Measurements from ENCODE around the gene RET.

DNA sequence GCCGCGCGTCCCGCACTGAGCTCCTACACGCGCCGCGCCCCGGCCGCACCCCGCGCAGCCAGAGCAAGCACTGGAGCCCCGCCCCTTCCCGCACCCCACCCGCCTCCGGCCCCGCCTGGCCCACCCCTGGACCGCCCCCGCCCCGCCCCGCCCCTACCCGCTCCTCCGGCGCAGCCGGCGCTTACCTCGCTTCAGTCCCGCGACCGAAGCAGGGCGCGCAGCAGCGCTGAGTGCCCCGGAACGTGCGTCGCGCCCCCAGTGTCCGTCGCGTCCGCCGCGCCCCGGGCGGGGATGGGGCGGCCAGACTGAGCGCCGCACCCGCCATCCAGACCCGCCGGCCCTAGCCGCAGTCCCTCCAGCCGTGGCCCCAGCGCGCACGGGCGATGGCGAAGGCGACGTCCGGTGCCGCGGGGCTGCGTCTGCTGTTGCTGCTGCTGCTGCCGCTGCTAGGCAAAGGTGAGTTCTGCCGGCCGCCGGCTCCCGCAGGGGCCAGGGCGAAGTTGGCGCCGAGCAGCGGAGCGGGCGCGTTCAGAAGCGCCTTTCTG, at the start of gene RET:
- no peak for TF ChIP-seq POLR2A (IDR thresholded peaks at IDR 0.05)
- TF ChIP-seq, protein P1, sequence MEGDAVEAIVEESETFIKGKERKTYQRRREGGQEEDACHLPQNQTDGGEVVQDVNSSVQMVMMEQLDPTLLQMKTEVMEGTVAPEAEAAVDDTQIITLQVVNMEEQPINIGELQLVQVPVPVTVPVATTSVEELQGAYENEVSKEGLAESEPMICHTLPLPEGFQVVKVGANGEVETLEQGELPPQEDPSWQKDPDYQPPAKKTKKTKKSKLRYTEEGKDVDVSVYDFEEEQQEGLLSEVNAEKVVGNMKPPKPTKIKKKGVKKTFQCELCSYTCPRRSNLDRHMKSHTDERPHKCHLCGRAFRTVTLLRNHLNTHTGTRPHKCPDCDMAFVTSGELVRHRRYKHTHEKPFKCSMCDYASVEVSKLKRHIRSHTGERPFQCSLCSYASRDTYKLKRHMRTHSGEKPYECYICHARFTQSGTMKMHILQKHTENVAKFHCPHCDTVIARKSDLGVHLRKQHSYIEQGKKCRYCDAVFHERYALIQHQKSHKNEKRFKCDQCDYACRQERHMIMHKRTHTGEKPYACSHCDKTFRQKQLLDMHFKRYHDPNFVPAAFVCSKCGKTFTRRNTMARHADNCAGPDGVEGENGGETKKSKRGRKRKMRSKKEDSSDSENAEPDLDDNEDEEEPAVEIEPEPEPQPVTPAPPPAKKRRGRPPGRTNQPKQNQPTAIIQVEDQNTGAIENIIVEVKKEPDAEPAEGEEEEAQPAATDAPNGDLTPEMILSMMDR (IDR thresholded peaks at IDR 0.05) = no peak
- no peak for TF ChIP-seq POLR2AphosphoS5 (IDR thresholded peaks at IDR 0.05)

Data from sigmoid colon (tissue), 4 donors.